GM19372 (cell line): ENCODE data around the gene AKR1D1.
"Not testable (repeated sequence)": the region's sequence is repeated elsewhere in the genome, so short reads cannot be mapped to it uniquely, and the experiment has no call there.

ENCODE experiments used
- ATAC-seq: cut with Tn5 transposase; IDR thresholded peaks from one replicate; pipeline ENCODE4 v1.9.1; 2021; ENCODE audit warnings: mild to moderate bottlenecking, low read depth, moderate library complexity; ENCODE audit not compliant: unreplicated experiment

Gene AKR1D1

DNA sequence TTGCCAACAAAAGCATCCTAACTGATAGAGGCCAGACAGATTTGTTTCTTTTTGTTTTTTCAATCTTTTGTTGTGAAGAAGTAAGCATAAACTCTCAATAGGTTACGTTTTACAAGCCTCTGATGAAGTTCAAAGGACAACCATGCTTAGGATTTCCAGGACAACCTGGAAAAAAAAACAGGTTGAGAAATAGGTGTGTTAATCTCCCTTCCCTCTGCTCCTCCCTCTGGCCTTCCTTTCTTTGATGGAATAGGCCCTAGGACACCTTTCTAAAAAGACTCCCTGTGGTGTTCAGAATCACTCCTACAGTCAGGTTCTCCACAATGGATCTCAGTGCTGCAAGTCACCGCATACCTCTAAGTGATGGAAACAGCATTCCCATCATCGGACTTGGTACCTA, at the start of gene AKR1D1:
AKR1D1 (plus strand) TSS at position 264 of the 400 bp plus-strand sequence; CDS start at position 324, 60 bp downstream.
- no peak for ATAC-seq

DNA sequence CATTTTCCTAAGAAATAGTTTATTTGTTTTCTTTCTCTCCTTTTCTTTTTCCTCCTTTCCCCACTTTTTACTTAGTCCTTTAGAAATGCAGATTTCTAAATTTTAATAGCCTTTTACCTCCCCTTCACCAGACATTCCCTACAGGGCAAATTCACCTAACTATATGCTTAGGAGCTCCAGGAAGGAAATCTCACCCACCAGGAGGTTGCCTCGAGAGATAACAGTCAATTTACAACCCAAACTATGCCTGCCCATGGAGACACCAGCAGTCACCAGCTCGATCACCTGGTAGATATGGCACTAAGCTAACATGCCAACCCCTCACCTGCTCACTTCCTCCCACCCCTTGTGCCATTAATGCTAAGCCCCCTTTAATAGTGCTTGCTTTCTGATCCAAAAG, 49.2 kb upstream of the AKR1D1 start:
- ATAC-seq = no peak

DNA sequence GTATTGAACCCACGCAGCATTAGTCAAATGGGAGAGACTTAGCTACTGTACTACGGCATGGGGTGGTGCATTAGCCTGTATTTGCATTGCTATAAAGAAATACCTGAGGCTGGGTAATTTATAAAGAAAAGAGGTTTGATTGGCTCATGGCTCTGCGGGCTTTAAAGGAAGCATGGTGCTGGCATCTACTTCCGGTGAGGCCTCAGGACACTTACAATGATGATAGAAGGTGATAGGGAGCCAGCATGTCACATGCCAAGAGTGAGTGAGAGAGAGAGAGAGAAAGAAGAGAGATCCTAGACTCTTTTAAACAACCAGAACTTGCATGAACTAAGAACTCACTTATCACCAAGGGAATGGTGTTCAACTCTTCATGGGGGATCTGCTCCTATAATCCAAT, 47.1 kb upstream of the AKR1D1 start:
- no peak for ATAC-seq

- ATAC-seq = no peak
Observed at GRCh38 chr7:138029941-138030340, 46.3 kb upstream of the AKR1D1 start.

- ATAC-seq = no peak
Observed at GRCh38 chr7:138030679-138031351, 45.4 kb upstream of the AKR1D1 start.

DNA sequence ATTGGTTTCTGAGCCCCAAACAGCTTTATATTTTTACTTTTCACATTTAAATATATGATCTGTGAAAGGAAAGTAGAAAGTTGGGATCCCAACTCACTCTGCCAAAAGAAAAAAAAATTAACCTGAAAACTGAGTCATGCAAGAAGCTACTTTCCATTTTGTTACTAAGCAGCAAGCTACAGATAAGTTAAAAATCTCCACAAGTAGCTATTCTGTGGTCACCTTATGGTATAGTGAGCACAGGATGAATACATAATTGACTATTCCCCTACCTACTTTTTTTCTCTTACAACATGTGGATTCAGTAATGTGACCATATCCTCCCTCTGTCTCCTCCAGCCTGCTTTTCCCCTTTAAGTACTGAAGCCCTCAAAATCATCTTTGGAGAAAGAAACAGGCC, 44.1 kb upstream of the AKR1D1 start:
- no peak for ATAC-seq

DNA sequence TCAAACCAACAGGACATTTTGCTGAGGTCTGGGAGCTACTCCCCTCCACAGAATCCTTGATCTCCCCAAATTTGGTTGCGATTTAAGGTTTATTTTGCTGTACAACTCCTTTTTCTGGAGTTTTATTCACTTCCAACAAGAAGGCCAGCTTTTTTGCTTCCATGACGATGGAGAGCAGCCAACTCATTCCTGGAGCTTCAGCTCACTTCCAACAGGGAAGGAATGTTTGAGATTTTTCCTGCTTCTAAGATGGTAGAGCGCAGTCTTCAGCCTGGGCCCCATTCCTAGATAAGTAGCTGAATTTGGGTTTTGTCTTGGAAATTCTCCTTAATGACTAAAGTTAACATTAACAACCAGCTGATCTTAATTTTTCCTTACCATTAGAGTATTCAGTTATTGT, 43.5 kb upstream of the AKR1D1 start:
- ATAC-seq = no peak

GRCh38 chr7:138033241-138033640, 43.0 kb upstream of the AKR1D1 start:
- ATAC-seq = no peak

- no peak for ATAC-seq
Observed at GRCh38 chr7:138036135-138036534, 40.1 kb upstream of the AKR1D1 start.

- ATAC-seq = not testable (repeated sequence)
Observed at GRCh38 chr7:138040063-138040462, 36.2 kb upstream of the AKR1D1 start.

- no peak for ATAC-seq
Observed at GRCh38 chr7:138044897-138045296, 31.4 kb upstream of the AKR1D1 start.

GRCh38 chr7:138047907-138048306, 28.4 kb upstream of the AKR1D1 start:
- ATAC-seq = no peak

GRCh38 chr7:138049505-138050116, 26.6 kb upstream of the AKR1D1 start:
- no peak for ATAC-seq

DNA sequence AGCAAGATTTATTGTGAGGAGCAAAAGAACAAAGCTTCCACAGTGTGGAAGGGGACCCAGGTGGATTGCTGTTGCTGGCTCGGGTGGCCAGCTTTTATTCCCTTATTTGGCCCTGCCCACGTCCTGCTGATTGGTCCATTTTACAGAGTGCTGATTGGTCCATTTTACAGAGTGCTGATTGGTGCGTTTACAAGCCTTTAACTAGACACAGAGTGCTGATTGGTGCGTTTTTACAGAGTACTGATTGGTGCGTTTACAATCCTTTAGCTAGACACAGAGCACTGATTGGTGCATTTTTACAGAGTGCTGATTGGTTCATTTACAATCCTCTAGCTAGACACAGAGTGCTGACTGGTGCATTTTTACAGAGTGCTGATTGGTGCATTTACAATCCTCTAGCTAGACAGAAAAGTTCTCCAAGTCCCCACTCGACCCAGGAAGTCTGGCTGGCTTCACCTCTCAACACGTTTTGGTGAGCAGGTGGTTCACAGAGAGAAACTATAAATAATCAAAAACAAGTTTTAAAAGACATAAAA, 24.5 kb upstream of the AKR1D1 start:
- not testable (repeated sequence) for ATAC-seq

GRCh38 chr7:138052696-138053095, 23.6 kb upstream of the AKR1D1 start:
- ATAC-seq = no peak

- ATAC-seq = not testable (repeated sequence)
Observed at GRCh38 chr7:138055698-138056097, 20.6 kb upstream of the AKR1D1 start.

DNA sequence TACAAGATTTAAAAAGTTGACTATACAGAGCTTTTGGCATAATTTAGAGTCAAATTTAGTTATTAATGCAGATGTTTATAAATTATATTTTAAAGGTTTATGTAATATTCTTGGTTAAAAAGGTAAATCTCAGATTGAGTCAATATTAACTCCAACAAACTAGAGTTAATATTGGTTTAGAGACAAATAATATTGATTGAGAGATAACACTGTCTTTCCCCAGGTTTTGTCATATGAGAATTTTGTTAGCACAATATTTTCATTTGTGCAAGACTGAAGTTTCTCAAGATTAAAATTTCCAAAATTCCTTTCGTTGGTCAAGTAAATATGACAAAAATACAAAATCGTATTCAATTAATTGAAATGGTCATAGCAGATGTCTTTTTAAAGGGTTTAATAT, 12.9 kb upstream of the AKR1D1 start:
- ATAC-seq = no peak

GRCh38 chr7:138064856-138065357, 11.4 kb upstream of the AKR1D1 start:
- no peak for ATAC-seq

- ATAC-seq = no peak
Observed at GRCh38 chr7:138065827-138066226, 10.4 kb upstream of the AKR1D1 start.

- no peak for ATAC-seq
Observed at GRCh38 chr7:138066954-138067394, 9.3 kb upstream of the AKR1D1 start.

- ATAC-seq = no peak
Observed at GRCh38 chr7:138067774-138068173, 8.5 kb upstream of the AKR1D1 start.

DNA sequence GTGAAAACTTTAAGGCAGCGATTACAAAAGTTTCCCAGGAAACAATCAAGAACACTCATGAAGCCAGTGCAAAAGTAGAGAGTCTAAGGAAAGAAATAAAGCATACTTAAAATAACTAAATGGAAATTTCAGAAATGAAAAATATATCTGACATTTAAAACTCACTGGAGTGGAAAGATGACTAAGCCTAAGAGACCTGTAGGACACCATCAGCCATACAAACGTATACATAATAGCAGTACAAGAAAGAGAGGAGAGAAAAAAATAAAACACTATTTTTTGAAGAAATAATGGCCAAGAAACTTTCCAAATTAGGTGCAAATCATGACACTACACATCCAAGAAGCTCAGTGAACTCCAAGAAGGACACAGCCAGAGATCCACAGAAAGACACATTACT, 5.4 kb upstream of the AKR1D1 start:
- ATAC-seq = no peak
